Common myeloid progenitor, CD34-positive (primary cell): Measurements from ENCODE around the gene COX20.

Source experiments
- CTCF ChIA-PET: fragments of 350-600 bp; sonication (Branson Sonifier 250); formaldehyde crosslinking; loops from one replicate; lab custom pipeline; 2021; ENCODE audit warnings: antibody characterized with exemption; lab: Charles Lee
- POLR2A ChIA-PET: fragments of 350-600 bp; sonication (Branson Sonifier 250); formaldehyde crosslinking; loops from one replicate; lab custom pipeline; 2021; ENCODE audit warnings: antibody characterized with exemption; lab: Charles Lee
- DNase-seq, 3 donors: peaks; one replicate each; pipeline versions ENCODE4 v3.0.0 to v3.0.0-alpha.2; 2013
- H3K27ac ChIP-seq, 2 experiments: 1 replicate in 1 of 2; 2 replicates in 1 of 2; pipeline ENCODE4 v1.7.0; 2013; ENCODE audit warnings: inconsistent platforms in 2 of 2, low read length in 2 of 2, mild to moderate bottlenecking in 2 of 2, low read depth in 1 of 2, moderate library complexity in 1 of 2; ENCODE audit not compliant: severe bottlenecking in 2 of 2, insufficient read depth in 1 of 2, poor library complexity in 1 of 2
- H3K27me3 ChIP-seq, 5 experiments: replicated peaks in 2 of 5; 1 replicate in 3 of 5; 2 replicates in 2 of 5; pipeline versions ENCODE4 v1.6.1 to v1.7.0; 2013; ENCODE audit warnings: low read length in 4 of 5, mild to moderate bottlenecking in 2 of 5, moderate library complexity in 2 of 5, inconsistent platforms in 1 of 5; ENCODE audit not compliant: insufficient read depth in 5 of 5, control insufficient read depth in 4 of 5
- H3K36me3 ChIP-seq, 4 experiments: 1 replicate in 2 of 4; 2 replicates in 2 of 4; pipeline versions ENCODE4 v1.6.1 to v1.7.0; 2013; ENCODE audit warnings: low read length in 3 of 4, control low read depth in 1 of 4, mild to moderate bottlenecking in 1 of 4; ENCODE audit not compliant: control insufficient read depth in 4 of 4, insufficient read depth in 4 of 4
- H3K4me1 ChIP-seq, 4 experiments: 1 replicate in 3 of 4; 2 replicates in 1 of 4; pipeline versions ENCODE4 v1.6.1 to v1.7.1; 2013; ENCODE audit warnings: low read length in 3 of 4, mild to moderate bottlenecking in 3 of 4, control low read depth in 1 of 4, inconsistent platforms in 1 of 4, moderate library complexity in 1 of 4; ENCODE audit not compliant: control insufficient read depth in 4 of 4, insufficient read depth in 4 of 4; ENCODE audit errors: control extremely low read depth in 1 of 4
- H3K4me3 ChIP-seq, 7 experiments: 1 replicate in 4 of 7; 2 replicates in 3 of 7; pipeline versions ENCODE4 v1.5.1 to v1.7.0; 2013; ENCODE audit warnings: mild to moderate bottlenecking in 7 of 7, low read length in 6 of 7, moderate library complexity in 6 of 7, inconsistent platforms in 2 of 7, low read depth in 2 of 7, control low read depth in 1 of 7; ENCODE audit not compliant: insufficient read depth in 4 of 7, control insufficient read depth in 1 of 7; ENCODE audit errors: extremely low read depth in 1 of 7
- H3K9me3 ChIP-seq, 5 experiments: 1 replicate in 4 of 5; 2 replicates in 1 of 5; pipeline versions ENCODE4 v1.6.1 to v1.7.1; 2013; ENCODE audit warnings: low read length in 4 of 5, mild to moderate bottlenecking in 2 of 5, inconsistent platforms in 1 of 5, low read depth in 1 of 5, moderate library complexity in 1 of 5; ENCODE audit not compliant: control insufficient read depth in 4 of 5, insufficient read depth in 2 of 5; ENCODE audit errors: control extremely low read depth in 1 of 5
- WGBS: methylation state at CpG from one replicate; pipeline ENCODE4 v1.1.5; 2013; ENCODE audit not compliant: insufficient coverage; 5-methylcytosine and 5-hydroxymethylcytosine counted together

The COX20 gene

GRCh38 chr1:244833734-244834542, 1.5 kb upstream of the COX20 start:
- WGBS: 0% methylated on average over 11 of the region's 32 CpGs
- Histone ChIP-seq H3K27ac (peak overlapping the region; percentile 97 to 98), H3K9me3 (no peaks in the 10 kb centered on the region), H3K4me3 (peak overlapping the region; percentile 55 to 98 (median 89)), H3K36me3 (peaks cover 0 to 8% (median 1%) of the 10 kb centered on the region in 4 experiments), H3K27me3 (no peaks in the 10 kb centered on the region), H3K4me1 (peaks cover 21 to 36% (median 29%) of the 10 kb centered on the region in 4 experiments)
- peak; percentile 85 to 93 (median 90) for DNase-seq
- CTCF ChIA-PET: interaction anchor here (1.0 to 5.6 kb wide), 10 partner anchors 9 to 185 kb away, joined by 3 to 36 read pairs (median 5); a partner anchor contains a TSS
- POLR2A ChIA-PET: interaction anchor here (0.6 to 4.0 kb wide), 7 partner anchors 14 to 137 kb away, joined by 3 to 44 read pairs (median 4); partner anchors contain the start of gene HNRNPU

GRCh38 chr1:244834543-244835275, 749 bp upstream of the COX20 start:
- H3K9me3 ChIP-seq: no peaks in the 10 kb centered on the region
- peaks cover 21 to 40% (median 29%) of the 10 kb centered on the region in 4 experiments for H3K4me1 ChIP-seq
- POLR2A ChIA-PET: interaction anchor here (0.6 to 4.0 kb wide), 7 partner anchors 19 to 136 kb away, joined by 3 to 44 read pairs (median 5); partner anchors contain the start of gene HNRNPU
- H3K27ac ChIP-seq: peak overlapping the region; percentile 97 to 98
- H3K27me3 ChIP-seq: no peaks in the 10 kb centered on the region
- peak overlapping the region; percentile 48 to 98 (median 89) for H3K4me3 ChIP-seq
- WGBS: under 1% methylated on average over 30 of the region's 49 CpGs
- DNase-seq: peak; percentile 98 to 99 (median 98)
- peaks cover 0 to 16% (median 4%) of the 10 kb centered on the region in 4 experiments for H3K36me3 ChIP-seq
- CTCF ChIA-PET: interaction anchor here (1.1 to 5.6 kb wide), 8 partner anchors 8 to 186 kb away, joined by 3 to 36 read pairs (median 5); a partner anchor contains a TSS

- peak overlapping the region; percentile 13 to 98 (median 88) for H3K4me3 ChIP-seq
- ChIA-PET CTCF (interaction anchor here (0.6 to 5.6 kb wide), 8 partner anchors 11 to 207 kb away, joined by 5 to 36 read pairs (median 8); no protein-coding TSS in a partner anchor), POLR2A (interaction anchor here (2.7 to 4.0 kb wide), 3 partner anchors 17 to 134 kb away, joined by 28 to 44 read pairs (median 42); partner anchors contain the start of gene HNRNPU)
- H3K9me3 ChIP-seq: no peaks in the 10 kb centered on the region
- no peaks in the 10 kb centered on the region for H3K27me3 ChIP-seq
- H3K4me1 ChIP-seq: peaks cover 21 to 44% (median 29%) of the 10 kb centered on the region in 4 experiments
- 0% methylated on average over 1 of the region's 7 CpGs for WGBS
- peak overlapping the region; percentile 97 to 98 for H3K27ac ChIP-seq
- peaks cover 2 to 30% (median 13%) of the 10 kb centered on the region in 4 experiments for H3K36me3 ChIP-seq
- no peak for DNase-seq
Measured at GRCh38 chr1:244836135-244836521, 670 bp downstream of the COX20 start.

GRCh38 chr1:244836584-244836983, 1.1 kb downstream of the COX20 start:
- ChIA-PET POLR2A (interaction anchor here (2.7 to 4.0 kb wide), 3 partner anchors 17 to 134 kb away, joined by 28 to 44 read pairs (median 42); partner anchors contain the start of gene HNRNPU), CTCF (interaction anchor here (0.6 to 5.6 kb wide), 7 partner anchors 11 to 206 kb away, joined by 5 to 36 read pairs (median 9); no protein-coding TSS in a partner anchor)
- H3K4me1 ChIP-seq: peaks cover 21 to 44% (median 29%) of the 10 kb centered on the region in 4 experiments
- H3K27ac ChIP-seq: peak overlapping the region; percentile 97 to 98
- H3K27me3 ChIP-seq: no peaks in the 10 kb centered on the region
- H3K36me3 ChIP-seq: peaks cover 5 to 34% (median 18%) of the 10 kb centered on the region in 4 experiments
- no CpG with 5 or more reads among the region's 3 CpGs for WGBS
- H3K4me3 ChIP-seq: peak overlapping the region in 6 of 7 experiments; percentile 84 to 98 (median 88)
- H3K9me3 ChIP-seq: no peaks in the 10 kb centered on the region
- no peak for DNase-seq

- Histone ChIP-seq H3K27me3 (no peaks in the 10 kb centered on the region), H3K4me1 (peaks cover 21 to 44% (median 29%) of the 10 kb centered on the region in 4 experiments), H3K36me3 (peaks cover 6 to 42% (median 24%) of the 10 kb centered on the region in 4 experiments), H3K9me3 (no peaks in the 10 kb centered on the region), H3K27ac (peak overlapping the region; percentile 4 to 98), H3K4me3 (peak overlapping the region in 3 of 7 experiments; percentile 33 to 98 (median 97))
- ChIA-PET POLR2A (interaction anchor here (0.7 to 1.2 kb wide), 2 partner anchors 13 to 24 kb away, joined by 3 to 4 read pairs; no protein-coding TSS in a partner anchor), CTCF (interaction anchor here (1.3 to 5.6 kb wide), 4 partner anchors 13 to 233 kb away, joined by 4 to 36 read pairs (median 22); no protein-coding TSS in a partner anchor)
- 96% methylated on average over 4 of the region's 5 CpGs for WGBS
- DNase-seq: no peak
Measured at GRCh38 chr1:244837597-244838258, 2.3 kb downstream of the COX20 start.

GRCh38 chr1:244839656-244840055, 4.2 kb downstream of the COX20 start:
- H3K27ac ChIP-seq: no peak overlapping the region
- CTCF ChIA-PET: interaction anchor here (0.8 to 1.2 kb wide), 6 partner anchors 8 to 38 kb away, joined by 3 to 5 read pairs (median 4); no protein-coding TSS in a partner anchor
- no peak for DNase-seq
- H3K4me3 ChIP-seq: no peak overlapping the region
- H3K27me3 ChIP-seq: no peaks in the 10 kb centered on the region
- H3K9me3 ChIP-seq: no peaks in the 10 kb centered on the region
- POLR2A ChIA-PET: interaction anchor here (0.9 kb wide), 1 partner anchor 11 kb away, joined by 4 read pairs; no protein-coding TSS in a partner anchor
- peaks cover 9 to 59% (median 40%) of the 10 kb centered on the region in 4 experiments for H3K36me3 ChIP-seq
- peaks cover 14 to 38% (median 20%) of the 10 kb centered on the region in 4 experiments for H3K4me1 ChIP-seq
- no CpG with 5 or more reads among the region's 2 CpGs for WGBS
